PC-9 (cell line): Measurements from ENCODE around the gene GRXCR2. TPM values are rescaled to one million over a fixed set of nuclear protein-coding genes. Genes with fewer than 3 reads are reported as not detected.
A peak's percentile ranks its signal among the peaks of the same experiment; 100 is the strongest.

Source experiments
- BruUV-seq: library from RNA; stranded (reverse); fragments of 400-500 nt; replicated peaks from 2 replicates; lab custom pipeline; 2021; lab: Mats Ljungman, UMichigan
- CTCF ChIA-PET: fragments of 300-600 bp; sonication (Branson Sonifier 250); formaldehyde crosslinking; loops from one replicate; lab custom pipeline; 2022; ENCODE audit warnings: antibody characterized with exemption; lab: Charles Lee
- POLR2A ChIA-PET: fragments of 300-600 bp; sonication (Branson Sonifier 250); formaldehyde crosslinking; loops from one replicate; lab custom pipeline; 2022; ENCODE audit warnings: antibody characterized with exemption; ENCODE audit not compliant: unreplicated experiment; lab: Charles Lee
- DNase-seq, 2 experiments: peaks; one replicate each; pipeline versions ENCODE4 v3.0.0 to v3.0.0-alpha.2; 2015 to 2022; ENCODE audit warnings: mixed read lengths in 1 of 2
- H2AFZ ChIP-seq: fragments of 200-600 bp; sonication (generic); 2 replicates; pipeline ENCODE4 v1.8.1; 2017; ENCODE audit warnings: antibody characterized with exemption
- H3F3A ChIP-seq: fragments of 200-600 bp; sonication (generic); 2 replicates; pipeline ENCODE4 v1.8.1; 2017; ENCODE audit warnings: antibody characterized with exemption, mild to moderate bottlenecking, low read depth; ENCODE audit not compliant: insufficient read depth
- H3K27ac ChIP-seq: fragments of 200-600 bp; sonication (generic); 2 replicates; pipeline ENCODE4 v1.6.1; 2016; ENCODE audit warnings: mixed run types
- H3K27me3 ChIP-seq: fragments of 200-600 bp; sonication (generic); 2 replicates; pipeline ENCODE4 v1.6.1; 2016; ENCODE audit warnings: low read depth, mixed run types; ENCODE audit not compliant: insufficient read depth
- H3K36me3 ChIP-seq: fragments of 200-600 bp; sonication (generic); 2 replicates; pipeline ENCODE4 v1.6.1; 2016; ENCODE audit warnings: low read depth, mixed run types
- H3K4me1 ChIP-seq: fragments of 200-600 bp; sonication (generic); replicated peaks from 2 replicates; pipeline ENCODE4 v1.6.1; 2016; ENCODE audit warnings: mixed run types; ENCODE audit not compliant: insufficient read depth
- H3K4me2 ChIP-seq: fragments of 200-600 bp; sonication (generic); 2 replicates; pipeline ENCODE4 v1.6.1; 2017; ENCODE audit warnings: mixed run types
- H3K4me3 ChIP-seq: fragments of 200-600 bp; sonication (generic); 2 replicates; pipeline ENCODE4 v1.6.1; 2016; ENCODE audit warnings: mixed run types
- H3K79me2 ChIP-seq: fragments of 200-600 bp; sonication (generic); 2 replicates; pipeline ENCODE4 v1.6.1; 2017; ENCODE audit warnings: low read depth, mixed run types
- H3K9me2 ChIP-seq: fragments of 200-600 bp; sonication (generic); 2 replicates; pipeline ENCODE4 v1.8.1; 2017; ENCODE audit warnings: mild to moderate bottlenecking; ENCODE audit not compliant: insufficient read depth
- H3K9me3 ChIP-seq: fragments of 200-600 bp; sonication (generic); 2 replicates; pipeline ENCODE4 v1.8.1; 2016; ENCODE audit warnings: low read depth; ENCODE audit not compliant: insufficient read depth
- H4K20me1 ChIP-seq: fragments of 200-600 bp; sonication (generic); 2 replicates; pipeline ENCODE4 v1.8.1; 2017; ENCODE audit not compliant: insufficient read depth
- CTCF ChIP-seq: fragments of 200-600 bp; sonication (generic); conservative IDR thresholded peaks from 2 replicates; pipeline ENCODE4 v1.6.1; 2017; ENCODE audit warnings: mixed run types, antibody characterized with exemption, mild to moderate bottlenecking, moderate library complexity
- EZH2 ChIP-seq: fragments of 200-600 bp; sonication (generic); IDR thresholded peaks from 2 replicates; pipeline ENCODE4 v1.8.0; 2017; ENCODE audit warnings: antibody characterized with exemption, low read depth
- intact Hi-C: fragments of 100-400 bp; cut with micrococcal nuclease; formaldehyde crosslinking; loops from one replicate; pipeline ENCODE4 v1.10.0; 2022; ENCODE audit not compliant: unreplicated experiment
- total RNA-seq: library from RNA; stranded (reverse); gene quantifications from 2 replicates; pipeline ENCODE4 v1.2.3, GENCODE V29; 2021

Gene GRXCR2
- total RNA-seq, 1 experiment from 2014 or later, result not detected

GRCh38 chr5:145848854-145849253 lies 24.0 kb downstream of the GRXCR2 start:
- CTCF ChIA-PET, result no interaction called here
- DNase-seq, result peak in 1 of 2 experiments; percentile 42

GRCh38 chr5:145847499-145848497 lies 25.0 kb downstream of the GRXCR2 start:
- Histone ChIP-seq H3K27me3 (no peaks in the 10 kb centered on the region), H3K9me2 (no peaks in the 10 kb centered on the region), H3K9me3 (0 out of 2 replicates have a peak, but pooled peaks cover 3% of the 10 kb centered on the region), H3K79me2 (no peaks in the 10 kb centered on the region), H3K4me3 (no peak overlapping the region), H3F3A (peaks cover 9% of the 10 kb centered on the region; the same call in 1 of the 2 replicates), H4K20me1 (no peaks in the 10 kb centered on the region), H3K27ac (no peak overlapping the region), H3K4me1 (peaks cover 10% of the 10 kb centered on the region), H3K4me2 (no peak overlapping the region), H2AFZ (no peak overlapping the region), H3K36me3 (no peaks in the 10 kb centered on the region)
- POLR2A ChIA-PET, result interaction anchor here (0.6 kb wide), 1 partner anchor 697 kb away, joined by 6 read pairs; no protein-coding TSS in a partner anchor
- TF ChIP-seq CTCF (no peak), EZH2 (no peak)
- intact Hi-C loops, result no loop called here
- CTCF ChIA-PET, result no interaction called here
- DNase-seq, result peak; percentile 21 to 41
- BruUV-seq, result no TSS peak

More at GRCh38 chr5:145848854-145849253, 24.0 kb downstream of the GRXCR2 start:
- TF ChIP-seq CTCF (no peak), EZH2 (no peak)
- H3K27me3 ChIP-seq, result no peaks in the 10 kb centered on the region
- H2AFZ ChIP-seq, result no peak overlapping the region
- H4K20me1 ChIP-seq, result no peaks in the 10 kb centered on the region
- H3K4me2 ChIP-seq, result no peak overlapping the region
- POLR2A ChIA-PET, result no interaction called here
- H3K36me3 ChIP-seq, result no peaks in the 10 kb centered on the region
- no TSS peak for BruUV-seq
- peaks cover 9% of the 10 kb centered on the region for H3F3A ChIP-seq
- peaks cover 12% of the 10 kb centered on the region for H3K4me1 ChIP-seq
- H3K27ac ChIP-seq, result no peak overlapping the region
- intact Hi-C loops, result no loop called here
- H3K4me3 ChIP-seq, result no peak overlapping the region
- 0 out of 2 replicates have a peak, but pooled peaks cover 3% of the 10 kb centered on the region for H3K9me3 ChIP-seq
- H3K9me2 ChIP-seq, result no peaks in the 10 kb centered on the region
- no peaks in the 10 kb centered on the region for H3K79me2 ChIP-seq

GRCh38 chr5:145846081-145846480 lies 26.7 kb downstream of the GRXCR2 start:
- no peak overlapping the region for H3K27ac ChIP-seq
- H3K9me2 ChIP-seq, result no peaks in the 10 kb centered on the region
- no peaks in the 10 kb centered on the region for H3K36me3 ChIP-seq
- no peaks in the 10 kb centered on the region for H3K79me2 ChIP-seq
- TF ChIP-seq CTCF, result no peak
- TF ChIP-seq EZH2, result no peak
- H3F3A ChIP-seq, result peaks cover 9% of the 10 kb centered on the region; the same call in 1 of the 2 replicates
- 0 out of 2 replicates have a peak, but pooled peaks cover 3% of the 10 kb centered on the region for H3K9me3 ChIP-seq
- H3K27me3 ChIP-seq, result no peaks in the 10 kb centered on the region
- H4K20me1 ChIP-seq, result no peaks in the 10 kb centered on the region
- ChIA-PET CTCF (no interaction called here), POLR2A (no interaction called here)
- no peak overlapping the region for H3K4me2 ChIP-seq
- H3K4me1 ChIP-seq, result peaks cover 10% of the 10 kb centered on the region
- intact Hi-C loops, result no loop called here
- no peak overlapping the region for H2AFZ ChIP-seq
- no TSS peak for BruUV-seq
- no peak overlapping the region for H3K4me3 ChIP-seq
- no peak for DNase-seq
